ENCODE results near the gene VCX3A. TPM values are rescaled to one million over a fixed set of nuclear protein-coding genes. Genes with fewer than 3 reads are reported as not detected.

Gene VCX3A
- total RNA-seq, 1 donor from 2014 or later = not detected

GRCh38 chrX:6545712-6546111, 10.8 kb upstream of the VCX3A start:
- TF ChIP-seq POLR2AphosphoS5 (IDR thresholded peaks at IDR 0.05; ENCODE audit: insufficient read depth in 1 of 2, low read depth in 1 of 2) (no peak), POLR2A (IDR thresholded peaks at IDR 0.05) (no peak), CTCF (IDR thresholded peaks at IDR 0.05) (no peak)
- intact Hi-C loops (cut with DNase I) = no loop called here

GRCh38 chrX:6526564-6527136, 8.3 kb downstream of the VCX3A start:
- Histone ChIP-seq H3K36me3 (no peaks in the 10 kb centered on the region), H3K27ac (no peak overlapping the region), H3K9me3 (no peaks in the 10 kb centered on the region), H3K4me3 (no peak overlapping the region), H3K4me1 (no peaks in the 10 kb centered on the region), H3K27me3 (no peaks in the 10 kb centered on the region)
- intact Hi-C loops (cut with DNase I) = no loop called here
- TF ChIP-seq POLR2AphosphoS5 (IDR thresholded peaks at IDR 0.05; ENCODE audit: insufficient read depth in 1 of 2, low read depth in 1 of 2) (no peak), POLR2A (IDR thresholded peaks at IDR 0.05) (no peak), CTCF (IDR thresholded peaks at IDR 0.05) (no peak)
- no peak for DNase-seq (ENCODE audit: extremely low spot score in 2 of 2)

More at GRCh38 chrX:6545712-6546111, 10.8 kb upstream of the VCX3A start:
- no peak for DNase-seq (ENCODE audit: extremely low spot score in 2 of 2)
- no peaks in the 10 kb centered on the region for H3K27me3 ChIP-seq
- no peak overlapping the region for H3K27ac ChIP-seq
- no peak overlapping the region for H3K4me3 ChIP-seq
- no peaks in the 10 kb centered on the region for H3K4me1 ChIP-seq
- H3K9me3 ChIP-seq = no peaks in the 10 kb centered on the region
- no peaks in the 10 kb centered on the region for H3K36me3 ChIP-seq

GRCh38 chrX:6517376-6517775, 17.5 kb downstream of the VCX3A start:
- no peaks in the 10 kb centered on the region for H3K9me3 ChIP-seq
- intact Hi-C loops (cut with DNase I) = no loop called here
- H3K36me3 ChIP-seq = no peaks in the 10 kb centered on the region
- no peaks in the 10 kb centered on the region for H3K4me1 ChIP-seq
- no peak overlapping the region for H3K27ac ChIP-seq
- no peak for DNase-seq (ENCODE audit: extremely low spot score in 2 of 2)
- H3K4me3 ChIP-seq = no peak overlapping the region
- no peaks in the 10 kb centered on the region for H3K27me3 ChIP-seq
- TF ChIP-seq POLR2A (IDR thresholded peaks at IDR 0.05) (no peak), CTCF (IDR thresholded peaks at IDR 0.05) (no peak), POLR2AphosphoS5 (IDR thresholded peaks at IDR 0.05; ENCODE audit: insufficient read depth in 1 of 2, low read depth in 1 of 2) (no peak)

- no peak for TF ChIP-seq CTCF (IDR thresholded peaks at IDR 0.05)
- no peak for TF ChIP-seq POLR2AphosphoS5 (IDR thresholded peaks at IDR 0.05; ENCODE audit: insufficient read depth in 1 of 2, low read depth in 1 of 2)
- no peak for TF ChIP-seq POLR2A (IDR thresholded peaks at IDR 0.05)
- Histone ChIP-seq H3K27ac (no peak overlapping the region), H3K36me3 (no peaks in the 10 kb centered on the region), H3K9me3 (no peaks in the 10 kb centered on the region), H3K4me3 (no peak overlapping the region), H3K4me1 (no peaks in the 10 kb centered on the region), H3K27me3 (no peaks in the 10 kb centered on the region)
- intact Hi-C loops (cut with DNase I) = no loop called here
- DNase-seq (ENCODE audit: extremely low spot score in 2 of 2) = no peak
Observed at GRCh38 chrX:6506444-6506843, 28.5 kb downstream of the VCX3A start.

- intact Hi-C loops (cut with DNase I) = no loop called here
- H3K36me3 ChIP-seq = no peaks in the 10 kb centered on the region
Observed at GRCh38 chrX:6505960-6506359, 29.0 kb downstream of the VCX3A start.

More at GRCh38 chrX:6505960-6506359, 29.0 kb downstream of the VCX3A start:
- Histone ChIP-seq H3K27me3 (no peaks in the 10 kb centered on the region), H3K4me3 (no peak overlapping the region), H3K9me3 (no peaks in the 10 kb centered on the region), H3K27ac (no peak overlapping the region), H3K4me1 (no peaks in the 10 kb centered on the region)
- DNase-seq (ENCODE audit: extremely low spot score in 2 of 2) = no peak
- TF ChIP-seq CTCF (IDR thresholded peaks at IDR 0.05) = no peak
- TF ChIP-seq POLR2AphosphoS5 (IDR thresholded peaks at IDR 0.05; ENCODE audit: insufficient read depth in 1 of 2, low read depth in 1 of 2) = no peak
- no peak for TF ChIP-seq POLR2A (IDR thresholded peaks at IDR 0.05)

Data from vagina (tissue), 2 donors.